ENCODE results near the gene DRC3.

GRCh38 chr17:17937201-17937853, 35.3 kb upstream of the DRC3 start:
- TF ChIP-seq CTCF (IDR thresholded peaks at IDR 0.05; ENCODE audit: poor library complexity) (no peak), EZH2phosphoT487 (IDR thresholded peaks at IDR 0.05; ENCODE audit: low read depth, severe bottlenecking, unreplicated experiment) (no peak), EZH2 (IDR thresholded peaks at IDR 0.05; ENCODE audit: borderline replicate concordance) (no peak)
